GM19397 (cell line): ENCODE measurements around the gene ZNF280C.
"Not testable (repeated sequence)": the region's sequence is repeated elsewhere in the genome, so short reads cannot be mapped to it uniquely, and the experiment has no call there.

Experiments used
- ATAC-seq: cut with Tn5 transposase; IDR thresholded peaks from one replicate; pipeline ENCODE4 v1.9.1; 2021; ENCODE audit warnings: mild to moderate bottlenecking, moderate library complexity; ENCODE audit not compliant: unreplicated experiment

The ZNF280C gene

GRCh38 chrX:130268449-130269170, at the start of gene ZNF280C:
Gene ZNF280C (minus strand): TSS chrX:130268899. CDS start chrX:130260449, 8,450 bp downstream.
- ATAC-seq: peak; percentile 96

- no peak for ATAC-seq
Measured at GRCh38 chrX:130304587-130305368, 36.1 kb upstream of the ZNF280C start.

- ATAC-seq: no peak
Measured at GRCh38 chrX:130301977-130302376, 33.3 kb upstream of the ZNF280C start.

- ATAC-seq: no peak
Measured at GRCh38 chrX:130301405-130301804, 32.7 kb upstream of the ZNF280C start.

GRCh38 chrX:130300010-130300282, 31.2 kb upstream of the ZNF280C start:
- ATAC-seq: no peak

- ATAC-seq: no peak
Measured at GRCh38 chrX:130299279-130300009, 30.7 kb upstream of the ZNF280C start.

GRCh38 chrX:130296743-130297142, 28.0 kb upstream of the ZNF280C start:
- no peak for ATAC-seq

- no peak for ATAC-seq
Measured at GRCh38 chrX:130296297-130296678, 27.6 kb upstream of the ZNF280C start.

- no peak for ATAC-seq
Measured at GRCh38 chrX:130295519-130296296, 27.0 kb upstream of the ZNF280C start.

GRCh38 chrX:130287071-130287770, 18.5 kb upstream of the ZNF280C start:
- ATAC-seq: no peak

GRCh38 chrX:130285710-130286109, 17.0 kb upstream of the ZNF280C start:
- ATAC-seq: no peak

GRCh38 chrX:130285069-130285620, 16.4 kb upstream of the ZNF280C start:
- ATAC-seq: no peak

- no peak for ATAC-seq
Measured at GRCh38 chrX:130282151-130282550, 13.5 kb upstream of the ZNF280C start.

- ATAC-seq: no peak
Measured at GRCh38 chrX:130280901-130281300, 12.2 kb upstream of the ZNF280C start.

- ATAC-seq: not testable (repeated sequence)
Measured at GRCh38 chrX:130272253-130272652, 3.6 kb upstream of the ZNF280C start.

GRCh38 chrX:130269391-130269790, 692 bp upstream of the ZNF280C start:
- not testable (repeated sequence) for ATAC-seq

- peak; percentile 8 for ATAC-seq
Measured at GRCh38 chrX:130267956-130268448, 697 bp downstream of the ZNF280C start.

GRCh38 chrX:130264573-130264972, 4.1 kb downstream of the ZNF280C start:
- ATAC-seq: no peak

GRCh38 chrX:130263016-130263415, 5.7 kb downstream of the ZNF280C start:
- ATAC-seq: no peak

GRCh38 chrX:130262231-130262630, 6.5 kb downstream of the ZNF280C start:
- no peak for ATAC-seq
